GM21390 (cell line): ENCODE measurements around the gene RAPGEF1.

Experiments
- ATAC-seq: cut with Tn5 transposase; IDR thresholded peaks from one replicate; pipeline ENCODE4 v1.9.1; 2021; ENCODE audit not compliant: unreplicated experiment

Gene RAPGEF1

DNA sequence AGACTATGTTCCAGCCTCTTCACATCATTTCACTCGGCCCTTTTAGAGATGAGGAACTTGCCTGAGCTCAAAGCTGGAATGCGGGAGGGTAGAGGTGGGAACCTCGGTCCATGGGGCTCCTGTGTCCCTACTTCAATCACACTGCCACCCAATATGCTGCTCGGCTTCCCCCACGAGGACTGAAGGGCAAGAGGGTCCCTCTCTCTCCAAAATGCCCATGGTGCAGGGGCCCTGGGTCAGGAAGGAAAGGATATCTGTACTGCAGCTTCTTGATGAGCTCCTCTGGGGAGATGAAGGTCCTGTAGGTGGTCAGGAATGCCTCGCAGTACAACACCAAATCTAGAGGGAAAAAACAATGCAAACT, 148.0 kb downstream of the RAPGEF1 start:
- no peak for ATAC-seq

DNA sequence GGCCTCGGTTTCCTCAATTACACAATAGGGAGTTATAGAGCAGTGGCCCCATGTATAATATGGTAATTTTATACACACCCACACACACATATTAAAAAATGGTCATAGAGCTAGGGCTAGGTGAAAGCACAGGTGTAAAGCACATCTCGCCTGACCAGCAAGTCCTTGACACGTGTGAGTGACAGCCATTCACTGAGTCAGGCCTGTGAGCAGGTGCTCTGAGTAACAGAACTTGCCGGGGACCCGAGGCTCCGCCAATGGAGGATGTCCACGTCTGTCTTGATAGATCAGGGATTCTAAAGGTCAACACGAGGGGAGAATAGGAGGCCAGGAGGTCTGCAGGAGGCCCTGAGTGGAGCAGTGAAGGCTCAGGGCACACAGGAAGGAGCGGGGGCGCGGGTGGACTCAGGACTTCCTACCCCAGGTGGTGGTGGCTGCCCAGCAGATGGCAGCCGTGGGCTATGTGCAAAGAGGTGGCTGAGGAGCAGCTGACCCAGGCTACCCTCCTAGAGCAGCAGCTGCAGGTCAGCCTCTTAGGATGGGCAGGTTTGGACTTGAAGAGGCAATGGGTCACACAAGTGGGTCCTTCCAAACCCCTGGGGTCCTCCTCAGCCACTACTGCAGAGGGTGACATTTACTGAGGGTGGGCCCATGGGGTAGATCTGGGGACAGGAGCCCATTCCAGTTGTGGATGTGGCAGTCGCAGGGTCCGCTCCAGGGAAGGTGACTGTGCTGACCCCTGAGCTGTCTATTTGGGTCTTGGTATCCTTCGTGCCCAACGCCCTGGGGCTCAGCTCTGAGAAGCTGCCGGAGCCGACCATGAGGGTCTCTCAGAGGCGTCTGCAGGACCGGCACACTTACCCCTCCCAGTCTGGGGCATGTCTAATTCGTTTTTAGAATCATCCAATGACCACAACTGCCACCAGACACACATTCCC, 148.7 kb downstream of the RAPGEF1 start:
- no peak for ATAC-seq

DNA sequence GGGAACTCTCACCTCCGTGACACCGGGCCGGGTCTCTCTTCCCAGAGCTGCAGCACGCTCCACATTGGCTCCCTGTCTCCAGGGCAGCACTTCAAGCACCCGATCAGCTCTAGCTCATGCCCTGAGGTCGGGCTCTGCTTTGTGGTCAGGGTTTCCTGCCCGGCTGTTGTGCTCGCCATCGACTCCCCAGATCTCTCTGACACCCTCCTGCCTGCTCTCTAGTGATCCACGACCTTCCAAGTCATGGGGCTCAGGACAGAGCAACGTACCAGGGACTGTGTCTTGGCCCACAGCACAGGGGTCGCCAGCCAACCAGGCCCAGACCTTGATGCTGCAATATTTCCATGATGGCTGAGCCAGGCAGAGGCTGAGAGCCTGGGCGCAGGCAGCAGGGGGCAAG, 149.4 kb downstream of the RAPGEF1 start:
- no peak for ATAC-seq

DNA sequence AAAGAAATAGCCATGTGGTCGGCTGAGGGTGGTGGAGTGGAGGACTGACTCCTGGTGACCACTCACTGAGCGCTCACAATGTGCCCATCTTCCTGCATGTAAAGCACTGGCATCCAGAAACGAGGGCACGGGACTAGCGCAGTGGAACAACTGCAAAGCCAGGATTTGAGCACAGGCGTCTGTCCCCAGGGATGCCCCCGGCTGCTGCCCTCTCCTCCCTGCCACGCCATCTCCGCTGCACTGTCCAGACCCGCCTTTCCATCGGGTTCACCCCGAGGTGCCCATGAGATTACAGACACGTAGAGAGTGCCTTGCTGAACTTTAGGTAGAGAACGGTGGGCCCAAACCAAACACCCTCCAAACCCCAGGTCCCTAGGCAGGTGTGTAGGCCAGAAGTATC, 149.9 kb downstream of the RAPGEF1 start:
- no peak for ATAC-seq

DNA sequence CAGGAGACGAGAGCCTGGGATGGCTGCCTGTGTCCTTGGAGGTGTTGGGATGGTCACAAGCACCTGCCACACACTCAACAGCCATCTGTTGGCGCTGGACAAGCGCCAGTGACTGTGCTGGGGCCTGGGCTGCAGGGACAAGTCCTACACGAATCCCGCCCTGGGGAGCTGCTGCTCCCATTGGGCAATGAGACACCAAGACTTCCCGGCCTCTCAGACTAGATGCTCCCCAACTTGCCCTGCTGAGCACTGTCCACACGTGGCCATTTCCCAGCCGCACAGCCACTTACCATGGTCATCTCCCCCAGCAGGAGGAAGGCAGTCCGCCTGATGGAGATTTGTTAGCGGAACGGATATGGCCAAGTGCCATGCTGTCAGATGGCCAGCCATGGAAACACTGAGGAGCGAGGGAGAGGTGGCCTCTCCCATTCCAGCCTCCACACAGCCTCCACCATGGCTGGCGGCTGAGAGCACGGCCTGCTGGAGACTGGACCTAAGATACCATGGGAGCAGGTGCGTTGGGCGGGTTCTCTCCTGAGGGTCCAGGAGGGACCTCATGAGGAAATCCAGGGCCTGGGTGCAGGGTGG, 150.7 kb downstream of the RAPGEF1 start:
- no peak for ATAC-seq

DNA sequence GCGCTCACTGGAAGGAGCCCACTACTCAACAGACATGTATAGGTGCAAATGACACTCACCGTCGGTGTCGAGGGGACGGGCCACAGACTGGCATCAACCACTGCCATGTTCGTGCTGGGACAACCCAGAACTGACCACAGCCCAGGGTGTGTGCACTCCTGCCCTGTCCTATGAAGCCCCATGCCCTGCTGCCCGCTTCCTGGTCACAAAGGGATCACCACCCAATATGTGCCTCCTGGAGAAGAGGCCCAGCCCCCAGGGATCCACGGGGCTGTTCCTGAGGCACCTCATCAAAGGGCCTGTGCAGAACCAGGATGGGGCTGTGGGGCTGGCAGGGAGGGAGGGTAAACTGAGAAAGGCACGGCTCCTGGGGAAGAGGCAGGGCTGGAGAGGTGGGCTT, 151.5 kb downstream of the RAPGEF1 start:
- ATAC-seq, result no peak

DNA sequence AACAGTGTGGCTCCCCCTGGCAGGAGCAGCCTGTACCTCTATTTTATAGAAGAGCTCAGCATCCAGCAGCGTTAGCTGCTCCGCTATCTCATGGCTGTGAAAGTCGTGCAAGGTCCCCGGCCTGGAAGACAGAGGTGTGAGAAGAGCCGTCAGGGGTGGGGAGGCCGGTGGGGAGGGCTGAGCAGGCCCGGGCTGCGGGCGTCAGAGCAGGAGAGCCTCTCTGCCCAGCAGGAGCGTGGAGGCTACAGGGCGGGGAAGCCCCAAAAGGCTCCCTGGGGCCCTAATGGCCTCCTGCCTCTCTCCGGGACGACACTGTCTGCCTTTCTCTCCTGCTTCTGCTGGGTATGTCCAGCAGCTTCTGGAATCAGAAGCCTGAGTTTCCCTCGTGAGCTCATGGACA, 152.0 kb downstream of the RAPGEF1 start:
- no peak for ATAC-seq

DNA sequence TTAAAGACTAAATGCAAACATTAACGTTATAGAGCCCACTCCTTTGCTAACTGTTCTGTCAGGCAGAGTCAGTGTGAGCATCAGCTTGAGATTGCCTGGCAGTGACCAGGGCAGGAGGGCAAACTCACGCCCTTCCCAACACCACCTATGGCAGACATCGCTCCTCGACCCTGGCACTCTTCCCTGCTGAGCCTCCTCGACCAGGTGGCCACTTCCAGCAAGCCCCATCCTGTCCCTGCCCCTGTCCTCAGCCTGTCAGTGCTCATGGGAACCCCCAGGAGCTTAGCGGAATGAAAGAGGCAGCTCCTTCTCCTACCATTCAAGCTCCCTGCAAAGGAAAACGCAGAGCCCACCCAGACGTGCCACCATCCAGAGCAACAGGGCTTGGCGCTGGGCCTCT, 152.5 kb downstream of the RAPGEF1 start:
- no peak for ATAC-seq

DNA sequence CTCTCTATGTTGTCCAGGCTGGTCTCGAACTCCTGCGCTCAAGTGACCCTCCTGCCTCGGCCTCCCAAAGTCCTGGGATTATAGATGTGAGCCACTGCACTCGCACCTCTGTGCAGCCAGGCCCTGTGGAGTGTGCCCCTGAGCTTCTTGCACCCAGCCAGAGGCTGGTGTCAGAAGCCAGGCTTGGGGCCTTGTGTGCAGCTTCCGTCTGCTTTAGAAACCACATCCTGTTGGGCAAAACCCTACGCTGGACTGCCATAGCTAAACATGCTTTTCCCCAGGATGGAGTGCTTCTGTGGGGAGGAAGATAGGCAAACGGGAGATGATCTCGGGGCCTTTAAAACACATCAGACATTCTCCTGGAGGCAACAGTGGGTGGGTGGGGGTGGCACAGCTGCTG, 154.5 kb downstream of the RAPGEF1 start:
- no peak for ATAC-seq

DNA sequence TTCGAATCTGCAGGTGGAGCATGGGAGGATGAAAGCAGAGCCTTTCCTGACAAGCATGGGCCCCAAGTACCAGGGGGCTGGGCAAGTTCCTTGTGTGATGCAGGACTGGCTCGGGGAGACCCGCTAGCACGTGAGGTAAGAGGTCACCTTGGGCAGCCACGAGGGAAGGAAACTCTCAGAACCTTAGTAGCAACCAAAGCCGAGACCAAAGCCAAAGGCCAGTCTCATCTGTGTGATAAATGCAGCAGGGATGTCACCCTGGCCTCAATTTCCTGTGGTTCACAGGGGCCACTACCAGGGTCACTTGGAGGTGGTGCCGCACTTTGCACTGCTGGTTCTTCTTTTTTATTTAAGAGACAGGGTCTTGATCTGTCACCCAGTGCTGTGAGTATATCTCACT, 155.0 kb downstream of the RAPGEF1 start:
- no peak for ATAC-seq

DNA sequence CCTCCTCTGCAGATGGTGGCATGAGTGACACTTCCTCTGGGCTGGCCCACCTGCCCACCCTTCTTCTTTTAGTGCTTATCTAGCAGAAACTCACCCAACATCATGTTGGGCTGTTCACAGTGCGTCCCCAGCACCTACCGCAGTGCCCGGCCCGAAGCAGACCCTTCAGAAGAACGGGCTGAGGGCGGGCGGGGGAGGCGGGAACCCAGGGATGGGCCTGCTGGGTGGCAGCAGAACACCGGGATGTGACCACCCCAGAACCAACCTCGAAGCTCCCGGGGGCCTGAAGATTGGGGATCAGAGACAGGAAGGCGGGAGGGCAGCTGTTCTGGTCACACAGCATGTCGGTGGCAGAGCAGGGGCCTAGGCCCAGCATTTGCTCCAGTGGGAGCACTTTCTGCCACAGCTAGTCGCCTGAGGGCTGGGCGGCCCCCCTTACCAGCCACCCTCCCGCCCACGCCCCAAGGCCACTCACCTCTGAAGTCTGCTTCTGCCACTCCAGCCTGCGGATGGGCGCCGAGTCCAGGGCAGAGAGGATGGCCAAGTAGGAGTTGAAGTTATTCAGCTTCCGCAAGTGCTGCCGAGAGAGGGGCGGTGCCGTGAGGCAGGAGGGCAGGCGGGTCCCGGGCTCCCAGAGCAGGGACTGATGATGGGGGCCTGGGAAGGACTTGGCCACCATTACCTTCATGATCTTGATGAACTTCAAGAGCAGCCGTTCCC, 155.9 kb downstream of the RAPGEF1 start:
- ATAC-seq, result no peak

DNA sequence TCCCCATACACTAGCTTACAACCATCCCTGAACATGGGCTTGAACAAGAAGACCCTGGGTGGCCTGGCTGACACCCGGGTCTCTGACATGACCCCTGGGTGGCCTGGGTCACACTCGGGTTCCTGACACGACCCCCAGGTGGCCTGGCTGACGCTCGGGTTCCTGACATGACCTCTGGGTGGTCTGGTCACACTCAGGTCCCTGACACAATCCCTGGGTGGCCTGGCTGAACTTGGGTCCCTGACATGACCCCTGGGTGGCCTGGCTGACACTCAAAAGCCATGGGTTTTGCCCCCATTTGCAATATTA, 156.6 kb downstream of the RAPGEF1 start:
- no peak for ATAC-seq

DNA sequence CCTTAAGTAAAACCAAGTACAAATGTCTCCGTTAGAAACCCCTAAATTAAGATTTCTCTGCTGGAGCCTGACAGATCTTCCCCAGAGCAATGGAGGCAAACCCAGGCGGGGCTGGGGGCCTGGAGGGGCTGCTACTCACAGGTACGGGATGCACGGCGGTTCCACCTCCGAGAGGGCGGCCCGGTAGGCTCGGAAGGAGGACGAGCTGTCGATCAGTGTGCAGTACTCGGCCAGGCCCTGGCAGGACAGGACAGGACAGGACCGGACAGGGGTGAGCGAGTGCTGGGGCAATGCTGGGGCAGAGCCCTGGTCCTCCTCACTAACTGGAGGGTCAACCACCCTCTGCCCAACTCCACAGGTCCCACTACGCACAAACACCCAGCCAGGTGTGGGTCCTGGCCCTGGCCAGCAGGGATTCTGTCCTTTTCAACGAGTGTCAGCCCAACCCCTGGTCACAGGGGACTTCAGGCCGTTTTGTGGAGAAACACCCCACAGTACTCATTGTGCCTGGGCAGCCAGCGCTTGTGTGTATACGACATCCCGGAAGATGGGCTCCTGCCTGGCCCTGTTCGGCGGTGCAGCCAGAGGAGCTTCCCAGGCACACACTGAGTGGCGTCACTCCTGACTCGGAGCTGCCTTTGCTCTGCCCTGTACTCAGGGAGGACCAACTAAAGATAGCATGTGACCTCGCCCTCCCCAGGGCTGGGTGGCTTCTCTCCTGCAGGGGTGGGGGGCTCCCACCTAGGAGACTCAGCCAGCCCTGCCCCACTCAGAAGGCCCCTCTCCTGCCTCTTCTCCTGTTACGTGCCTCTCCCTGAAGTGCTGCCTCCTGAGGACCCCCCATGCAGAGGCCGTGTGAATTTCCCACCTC, 157.2 kb downstream of the RAPGEF1 start:
- no peak for ATAC-seq

DNA sequence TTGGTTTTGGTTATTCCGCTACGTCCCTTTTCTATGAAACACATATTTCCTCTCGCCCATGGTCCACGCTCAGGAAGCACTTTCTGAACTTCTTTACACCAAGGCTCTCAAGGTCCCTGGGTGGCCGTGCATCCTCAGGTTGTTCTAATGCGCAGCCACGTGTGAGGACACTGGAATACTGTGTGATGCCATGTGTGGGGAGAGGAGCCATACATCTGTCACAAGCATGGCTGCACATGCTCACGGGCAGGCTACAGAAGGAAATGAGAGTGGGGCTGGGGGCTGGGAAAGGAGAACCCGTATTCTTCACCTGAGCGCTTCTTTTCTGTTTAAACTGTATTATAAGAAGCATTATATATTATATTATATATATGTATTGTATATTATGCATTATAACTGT, 157.8 kb downstream of the RAPGEF1 start:
- no peak for ATAC-seq

DNA sequence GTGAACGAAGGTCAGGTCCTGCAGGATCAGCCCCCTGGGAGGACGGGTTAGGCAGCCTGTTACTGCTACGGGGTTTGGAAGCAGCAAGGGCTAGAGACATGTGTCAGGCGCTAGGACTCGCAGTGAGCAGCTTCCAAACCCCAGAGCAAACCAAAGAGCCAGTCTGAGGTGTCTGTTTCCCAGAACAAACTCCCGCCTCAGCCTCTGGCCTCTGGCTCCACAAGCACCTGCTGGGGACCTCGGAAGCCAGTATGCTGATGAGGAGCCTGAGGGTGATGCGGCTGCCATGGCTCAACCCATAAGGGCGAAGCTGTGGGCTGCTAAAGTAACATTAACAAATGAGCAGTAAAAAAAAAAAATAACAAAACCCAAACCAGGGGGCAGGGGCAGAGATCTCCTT, 159.5 kb downstream of the RAPGEF1 start:
- no peak for ATAC-seq

DNA sequence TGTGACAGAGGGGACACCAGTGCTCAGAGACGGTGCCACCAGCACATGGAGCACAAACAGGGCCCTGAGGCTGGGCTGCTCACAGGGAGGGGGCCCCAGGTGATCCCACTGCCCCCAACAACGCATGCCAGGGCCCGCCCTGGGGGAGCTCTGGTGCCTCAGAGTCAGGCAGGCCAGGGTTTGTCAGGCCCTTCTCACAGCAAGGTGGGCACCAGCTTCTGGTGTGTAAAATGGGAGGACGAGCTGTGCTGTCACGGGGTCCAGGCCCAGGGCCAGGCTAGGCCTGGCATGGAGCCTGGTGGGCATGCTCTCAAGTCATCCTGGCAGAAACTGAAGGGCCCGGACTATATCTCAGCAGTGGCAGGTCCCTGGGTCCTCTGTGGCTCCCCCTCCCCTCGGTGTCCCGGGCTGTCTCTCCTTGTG, 160.1 kb downstream of the RAPGEF1 start:
- ATAC-seq, result no peak

DNA sequence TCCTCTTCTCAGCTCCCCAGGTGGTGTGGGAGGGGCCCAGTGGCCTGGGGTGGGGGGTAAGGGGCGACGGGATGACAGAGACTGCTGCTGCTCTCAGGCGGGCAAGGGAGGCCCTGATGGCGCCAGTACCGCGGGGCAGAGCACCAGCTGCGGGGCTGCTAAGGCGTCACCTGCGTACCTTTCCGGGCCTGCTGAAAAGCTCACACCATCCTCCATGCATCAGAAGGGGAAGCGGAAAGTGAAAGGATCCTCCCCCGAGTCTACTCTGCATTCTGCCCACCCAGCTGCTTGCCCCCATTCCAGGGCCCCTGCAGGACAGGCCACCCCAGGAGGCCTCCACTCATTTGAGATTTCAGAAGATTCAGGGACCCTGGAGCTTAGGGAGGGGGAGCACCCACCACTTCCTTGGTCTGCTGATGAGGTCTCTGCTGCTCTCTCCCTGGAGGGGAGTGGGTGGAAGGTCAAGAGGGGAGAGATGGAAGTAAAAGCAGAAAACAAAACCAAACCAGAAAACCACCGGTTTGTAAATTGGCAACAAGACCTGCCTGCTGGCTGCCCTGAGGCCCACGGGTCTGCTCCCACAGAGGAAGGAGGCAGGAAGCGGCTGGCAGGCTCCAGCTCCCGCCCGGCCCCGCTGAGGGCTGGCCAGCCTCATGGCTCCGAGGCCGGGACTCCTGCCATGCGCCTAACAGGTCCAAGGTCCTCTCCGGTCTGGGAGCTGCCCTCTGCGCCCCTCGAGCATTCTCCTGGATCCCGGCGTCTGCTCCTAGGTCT, 161.0 kb downstream of the RAPGEF1 start:
- peak; percentile 71 for ATAC-seq

DNA sequence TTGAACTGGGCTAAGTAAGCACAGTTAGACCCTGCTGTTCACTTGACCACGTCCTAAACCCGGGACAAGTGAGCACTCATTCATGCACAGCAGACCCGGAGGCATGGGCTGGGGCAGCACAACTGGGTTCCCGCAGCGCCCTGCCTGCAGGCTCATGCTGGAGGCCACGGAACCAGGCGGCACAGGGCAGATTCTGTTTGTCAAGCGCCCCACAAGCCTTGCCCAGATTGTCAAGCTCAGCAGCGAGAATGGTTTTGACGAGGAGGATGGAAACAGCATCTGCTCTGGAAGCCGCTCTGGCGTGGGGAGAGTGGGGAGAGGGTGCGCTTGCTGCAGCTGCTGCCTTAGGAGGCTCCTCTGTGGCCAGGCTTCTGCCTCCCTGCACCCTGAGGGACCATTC, 161.9 kb downstream of the RAPGEF1 start:
- no peak for ATAC-seq

DNA sequence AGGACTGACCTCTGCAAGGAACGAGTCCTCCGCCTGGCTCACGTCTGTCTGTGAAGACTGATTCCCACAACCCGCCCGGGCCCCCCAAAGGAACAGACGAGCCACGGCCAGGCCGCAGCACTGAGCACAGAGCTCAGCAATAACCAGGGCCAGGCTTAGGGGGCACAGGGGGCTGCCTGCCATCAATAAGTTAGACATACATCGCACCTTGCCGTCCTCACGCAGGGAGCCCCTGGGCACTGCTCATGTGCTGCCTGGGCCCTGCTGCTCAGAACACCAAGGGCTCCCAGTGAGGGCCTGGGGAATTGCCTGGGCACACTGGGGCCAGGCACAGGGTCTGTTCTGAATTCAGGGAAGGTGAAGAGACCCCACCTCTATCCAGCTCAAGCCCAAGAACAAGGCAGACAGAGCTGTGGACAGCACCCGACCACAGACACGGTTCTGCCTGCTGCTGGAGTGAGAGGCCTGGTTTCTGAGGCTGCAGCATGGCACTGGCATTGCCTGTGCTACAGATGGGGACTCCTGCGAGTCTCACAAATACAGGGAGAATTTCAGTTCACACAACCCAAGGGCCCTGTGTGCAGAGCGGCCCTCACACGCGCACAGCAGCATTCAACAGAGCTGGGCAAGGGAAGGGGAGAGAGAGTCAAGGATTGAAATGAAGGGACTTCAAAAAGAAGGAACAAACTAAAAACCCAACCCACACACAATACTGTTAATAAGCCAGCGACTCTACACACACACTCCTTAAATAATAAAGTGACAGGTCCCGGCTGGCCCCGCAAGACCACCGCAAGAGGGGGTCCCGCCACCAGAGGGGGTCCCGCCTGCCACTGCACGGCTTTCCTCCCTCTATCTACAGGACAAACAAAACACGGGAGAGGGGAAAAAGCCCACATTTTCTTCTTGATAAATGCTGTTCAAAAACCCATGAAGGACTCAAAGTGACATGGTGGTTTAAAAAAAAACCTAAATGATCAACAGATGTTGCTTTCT, 162.6 kb downstream of the RAPGEF1 start:
- no peak for ATAC-seq
